HG03521 (cell line): Measurements from ENCODE around the gene GTF2H3.

Experiments used
- ATAC-seq: cut with Tn5 transposase; IDR thresholded peaks from one replicate; pipeline ENCODE4 v1.9.1; 2021; ENCODE audit warnings: mild to moderate bottlenecking, moderate library complexity; ENCODE audit not compliant: unreplicated experiment

The GTF2H3 gene

GRCh38 chr12:123705935-123706334 is 72.3 kb downstream of the GTF2H3 start:
- ATAC-seq, result no peak

- ATAC-seq, result no peak
Observed at GRCh38 chr12:123707466-123707865, 73.8 kb downstream of the GTF2H3 start.
